8988T (cell line): ENCODE results near the gene HIRIP3.
A peak's percentile ranks its signal among the peaks of the same experiment; 100 is the strongest.
"Not testable (repeated sequence)": the region's sequence is repeated elsewhere in the genome, so short reads cannot be mapped to it uniquely, and the experiment has no call there.

Experiments used
- DNase-seq: peaks from one replicate; pipeline ENCODE4 v3.0.0; 2011

HIRIP3 gene

GRCh38 chr16:30015450-30015849, 20.0 kb upstream of the HIRIP3 start:
- not testable (repeated sequence) for DNase-seq

DNA sequence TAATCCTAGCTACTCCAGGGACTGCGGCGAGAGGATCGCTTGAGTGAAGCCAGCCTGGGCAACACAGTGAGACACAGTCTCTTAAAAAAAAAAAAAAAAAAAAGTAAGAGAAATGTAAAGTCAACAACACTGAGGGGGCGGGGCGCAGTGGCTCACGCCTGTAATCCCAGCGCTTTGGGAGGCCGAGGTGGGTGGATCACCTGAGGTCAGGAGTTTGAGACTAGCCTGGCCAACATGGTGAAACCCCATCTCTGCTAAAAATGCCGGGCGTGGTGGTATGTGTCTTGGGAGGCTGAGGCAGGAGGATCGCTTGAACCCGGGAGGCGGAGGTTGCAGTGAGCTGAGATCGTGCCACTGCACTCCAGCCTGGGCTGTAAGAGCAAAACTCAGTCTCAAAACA, 17.2 kb upstream of the HIRIP3 start:
- DNase-seq: not testable (repeated sequence)

- DNase-seq: no peak
Measured at GRCh38 chr16:30011714-30012504, 16.5 kb upstream of the HIRIP3 start.

- DNase-seq: no peak
Measured at GRCh38 chr16:30010844-30011713, 15.7 kb upstream of the HIRIP3 start, which contains the start of gene DOC2A. Gene DOC2A, minus strand, starts transcription at chr16:30011027. Its CDS starts 805 bp downstream, at chr16:30010222.

GRCh38 chr16:30009990-30010843, 14.8 kb upstream of the HIRIP3 start:
- no peak for DNase-seq

DNA sequence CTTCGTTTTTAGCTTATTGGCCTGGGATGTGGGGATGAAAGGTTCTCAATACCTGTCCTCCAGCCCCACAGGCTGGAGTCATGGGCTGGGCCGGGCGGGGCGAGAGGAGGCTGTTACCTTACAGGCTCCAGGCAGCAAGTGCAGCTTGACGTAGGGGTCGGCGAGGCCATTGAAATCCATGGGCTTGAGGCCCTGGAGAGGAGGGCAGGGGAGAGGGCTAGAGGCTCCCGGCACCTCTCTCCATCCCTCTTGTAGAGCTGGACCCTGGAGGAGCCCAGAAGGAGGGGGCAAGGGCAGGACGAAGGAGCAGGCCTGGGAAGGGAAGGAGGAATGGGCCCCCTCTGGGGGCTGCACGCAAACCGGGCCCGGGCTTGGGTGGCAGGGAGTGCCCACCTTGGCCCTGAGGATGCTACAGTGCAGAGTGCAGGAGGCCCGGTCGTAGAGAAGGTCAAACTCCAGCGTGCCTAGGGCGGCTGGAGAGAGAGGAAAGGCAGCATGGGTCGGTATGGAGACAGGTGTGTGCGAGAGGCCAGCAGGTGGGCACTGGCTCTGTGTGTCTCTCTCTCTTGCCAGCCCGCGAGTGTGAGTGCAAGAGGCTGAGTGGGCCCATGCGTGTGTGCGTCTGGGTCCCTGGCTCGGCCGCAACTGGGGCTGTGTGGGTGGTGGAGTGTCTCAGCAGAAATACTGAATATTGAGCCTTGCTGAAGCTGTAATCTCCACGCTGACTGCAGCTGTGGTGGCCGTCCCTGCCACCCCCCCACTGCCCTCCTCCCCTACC, 13.9 kb upstream of the HIRIP3 start:
- no peak for DNase-seq

GRCh38 chr16:30007378-30007895, 12.0 kb upstream of the HIRIP3 start:
- no peak for DNase-seq

GRCh38 chr16:30006659-30007377, 11.4 kb upstream of the HIRIP3 start:
- DNase-seq: no peak

DNA sequence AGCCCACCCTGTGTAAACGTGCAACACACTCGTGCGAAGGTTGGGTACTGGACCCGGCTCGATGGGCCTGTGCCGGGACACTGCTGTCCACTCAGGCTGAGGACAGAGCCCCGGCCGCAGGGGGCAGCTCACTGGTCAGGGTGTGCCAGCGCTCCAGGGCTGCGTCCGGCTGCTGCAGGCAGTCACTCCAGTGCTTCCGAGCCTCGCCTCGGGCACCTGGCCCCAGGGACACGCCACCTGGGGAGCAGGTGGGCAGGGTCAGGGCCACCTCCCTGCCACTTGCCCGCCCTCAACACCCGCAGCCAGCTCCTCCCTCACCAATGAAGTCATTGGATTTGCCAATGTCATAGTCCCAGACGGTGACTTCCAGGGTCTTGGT, 10.7 kb upstream of the HIRIP3 start:
- DNase-seq: no peak

DNA sequence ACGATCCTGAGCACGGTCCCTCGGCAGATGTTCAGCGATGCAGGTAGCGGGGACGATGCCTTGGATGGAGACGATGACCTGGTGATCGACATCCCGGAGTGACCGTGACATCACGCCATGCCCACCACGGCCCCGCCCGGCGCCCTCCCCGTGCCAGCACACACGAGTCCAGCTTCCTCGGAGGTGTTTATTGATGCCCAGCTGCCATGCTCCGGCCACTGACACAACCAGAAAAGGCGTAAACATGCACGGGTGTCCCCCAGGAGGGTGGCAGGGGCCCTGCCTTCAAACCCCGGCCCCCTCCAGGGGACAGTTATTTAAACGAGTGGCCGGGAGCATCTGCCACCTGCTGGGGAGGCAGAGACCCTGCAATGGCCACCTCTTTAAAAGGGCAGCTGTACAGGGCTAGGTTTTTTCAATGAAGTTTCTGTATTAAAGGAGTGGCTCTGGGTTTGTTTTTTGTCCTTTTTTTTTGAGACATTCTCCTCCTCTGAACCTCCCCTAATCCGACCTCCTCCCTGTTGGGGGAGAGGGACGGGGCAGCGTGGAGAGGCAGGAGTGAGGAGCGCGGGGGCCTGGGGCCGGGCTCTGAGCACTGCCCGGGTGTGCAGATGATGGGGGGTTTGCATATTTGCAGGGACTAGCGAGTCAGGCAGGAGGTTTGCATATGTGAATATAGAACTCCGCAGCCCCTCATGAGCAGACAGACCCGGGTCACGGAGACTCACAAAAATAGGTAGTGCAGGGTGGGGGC, 10.1 kb upstream of the HIRIP3 start:
- DNase-seq: peak; percentile 85

DNA sequence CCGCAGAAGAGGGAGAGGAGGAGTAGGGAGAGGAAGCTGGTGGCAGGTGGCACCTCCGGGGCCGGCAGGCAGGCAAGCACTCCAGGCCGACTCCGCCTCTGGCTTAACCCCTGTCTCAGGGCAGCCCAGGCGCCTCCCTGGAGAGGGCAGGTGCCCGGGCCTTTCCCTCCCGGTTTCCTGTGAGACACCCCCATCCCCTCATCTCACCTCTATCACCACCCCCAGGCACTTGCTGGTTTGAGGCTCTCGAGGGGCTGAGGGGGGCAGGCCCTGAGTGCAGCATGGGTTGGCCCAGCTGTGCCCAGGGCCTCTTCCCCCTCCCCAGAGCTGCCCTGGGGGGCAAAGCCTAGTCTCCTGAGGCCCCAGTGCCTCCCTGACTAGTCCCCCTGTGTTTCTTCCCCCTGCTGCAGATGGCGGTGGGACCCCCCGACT, 9.4 kb upstream of the HIRIP3 start:
- no peak for DNase-seq

DNA sequence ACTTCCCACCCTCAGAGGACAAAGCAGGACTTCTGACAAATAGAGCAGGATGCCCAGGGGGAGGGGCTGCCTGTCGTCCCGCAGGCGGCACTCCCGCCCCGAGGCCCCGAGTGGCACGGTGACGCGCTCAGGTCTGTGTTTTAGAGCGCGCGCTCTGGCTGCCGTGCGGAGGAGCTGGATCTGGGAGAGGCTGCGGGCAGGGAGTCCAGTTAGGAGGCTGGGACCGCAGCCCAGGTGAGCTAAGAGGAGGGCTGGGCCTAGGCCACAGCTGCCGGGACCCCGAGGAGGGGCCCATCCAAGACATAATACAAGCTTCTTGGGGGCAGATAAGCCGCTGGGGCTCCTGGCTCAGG, 9.0 kb upstream of the HIRIP3 start:
- DNase-seq: no peak

DNA sequence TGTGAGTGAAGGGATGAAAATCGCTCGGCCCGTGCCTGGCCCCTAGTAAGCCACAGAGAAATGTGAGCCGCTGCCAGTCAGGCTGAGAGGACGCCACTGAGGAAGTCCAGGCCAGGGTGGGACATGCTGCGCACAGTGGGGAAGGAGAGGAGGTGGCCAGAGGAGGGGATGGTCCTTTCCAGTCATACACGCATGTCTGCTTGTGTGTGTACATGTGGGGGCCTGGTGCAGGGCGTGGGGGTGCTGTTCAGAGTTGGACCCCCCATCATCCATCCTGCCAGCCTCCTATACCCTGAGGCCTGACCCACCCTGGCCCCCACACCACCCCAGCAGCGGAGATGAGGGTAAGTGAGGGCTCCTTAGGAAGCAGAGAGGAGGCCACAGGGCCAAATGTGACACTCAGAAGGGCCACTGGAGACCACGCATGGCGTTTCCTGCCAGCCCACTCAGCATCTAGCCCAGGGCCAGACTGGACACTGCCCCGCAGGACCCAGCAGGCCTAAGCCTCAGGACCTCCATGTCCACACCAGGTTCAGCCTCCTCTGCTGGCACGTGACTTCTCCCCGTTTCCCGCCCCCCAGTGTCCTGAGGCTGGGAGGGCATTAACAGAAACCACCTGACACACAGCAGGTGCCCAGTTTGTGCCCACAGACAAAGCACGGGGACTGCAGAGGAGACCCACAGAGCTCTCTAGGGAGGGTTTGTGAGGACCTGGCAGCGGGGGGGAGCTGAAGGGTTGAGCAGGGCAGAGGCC, 8.4 kb upstream of the HIRIP3 start:
- DNase-seq: no peak

- no peak for DNase-seq
Measured at GRCh38 chr16:30002614-30003346, 7.4 kb upstream of the HIRIP3 start.

DNA sequence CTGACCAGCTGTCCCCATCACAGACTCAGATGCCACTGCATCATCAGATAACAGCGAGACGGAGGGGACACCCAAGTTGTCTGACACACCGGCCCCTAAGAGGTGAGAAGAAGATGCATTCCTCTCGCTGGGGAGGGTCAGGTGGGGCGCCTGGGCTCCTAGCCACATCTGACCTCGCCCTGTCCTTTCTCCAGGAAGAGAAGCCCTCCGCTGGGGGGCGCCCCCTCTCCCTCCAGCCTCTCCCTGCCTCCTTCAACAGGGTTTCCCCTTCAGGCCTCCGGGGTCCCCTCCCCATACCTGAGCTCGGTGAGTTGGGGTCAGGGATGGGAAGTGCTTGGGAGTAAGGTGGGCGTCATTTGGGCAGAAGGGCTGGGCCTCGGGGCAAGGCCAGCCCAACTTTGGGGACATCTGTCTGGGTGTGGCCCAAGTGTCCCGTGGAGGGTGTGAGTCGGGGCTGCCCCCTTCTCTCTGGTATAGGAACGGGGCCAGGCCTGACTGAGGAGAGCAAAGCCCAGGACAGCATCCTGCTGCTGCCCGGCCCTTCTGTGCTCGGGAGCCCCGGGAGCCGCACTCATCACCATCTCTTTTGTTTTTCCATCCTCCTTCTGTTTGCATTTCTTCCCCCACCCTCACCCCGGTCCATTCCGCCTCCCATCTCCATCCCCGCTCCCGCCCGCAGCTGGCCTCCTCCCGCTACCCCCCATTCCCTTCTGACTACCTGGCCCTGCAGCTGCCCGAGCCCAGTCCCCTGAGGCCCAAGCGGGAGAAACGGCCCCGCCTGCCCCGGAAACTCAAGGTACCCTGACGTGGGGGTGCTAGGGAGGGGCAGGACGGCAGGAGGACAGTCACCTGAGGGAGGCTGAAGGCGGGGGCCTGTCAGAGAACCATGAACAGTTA, 5.6 kb upstream of the HIRIP3 start:
- DNase-seq: no peak

- DNase-seq: no peak
Measured at GRCh38 chr16:29999605-30000004, 4.2 kb upstream of the HIRIP3 start.

DNA sequence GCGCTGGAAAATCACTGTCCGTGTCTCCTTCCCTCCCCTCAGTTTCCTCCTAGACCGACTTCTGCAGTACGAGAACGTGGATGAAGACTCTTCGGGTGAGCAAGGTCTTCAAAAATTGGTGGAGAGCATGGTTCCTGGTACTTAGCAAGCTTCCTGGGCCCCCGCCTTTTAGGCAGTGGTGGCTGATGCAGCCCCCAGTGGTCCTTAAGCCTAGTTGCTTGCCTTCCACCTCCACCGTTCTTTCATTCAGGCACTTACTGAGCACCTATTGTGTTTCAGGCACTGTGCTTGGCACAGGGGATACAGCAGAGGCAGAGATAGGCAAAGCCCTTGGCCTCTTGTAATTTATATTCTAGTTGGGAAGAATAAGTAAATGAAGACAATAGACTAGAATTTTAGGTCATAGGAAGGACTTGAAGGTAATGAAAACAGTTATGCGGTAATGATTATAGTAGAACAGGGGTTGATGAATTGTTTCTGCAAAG, 1.4 kb upstream of the HIRIP3 start:
- DNase-seq: no peak
